GM23338 (cell line): ENCODE results near the gene TMC3. TPM values are rescaled to one million over a fixed set of nuclear protein-coding genes. Genes with fewer than 3 reads are reported as not detected.

Experiments used
- ATAC-seq: fragments of 200-7000 bp; cut with Tn5 transposase; 3 replicates; pipeline ENCODE4 v1.9.1; 2020
- DNase-seq: peaks from one replicate; pipeline ENCODE4 v3.0.0-alpha.2; 2015; ENCODE audit warnings: low spot score
- H2AFZ ChIP-seq: fragments of 200-600 bp; sonication (generic); 2 replicates; pipeline ENCODE4 v1.8.0; 2016; ENCODE audit warnings: antibody characterized with exemption, mild to moderate bottlenecking, moderate library complexity
- H3F3A ChIP-seq: fragments of 200-600 bp; sonication (generic); replicated peaks from 2 replicates; pipeline ENCODE4 v1.8.0; 2017; ENCODE audit warnings: antibody characterized with exemption, mixed run types, low read depth
- H3K27ac ChIP-seq: fragments of 200-600 bp; sonication (generic); 2 replicates; pipeline ENCODE4 v1.6.1; 2016; ENCODE audit warnings: low read depth
- H3K27me3 ChIP-seq: fragments of 200-600 bp; sonication (generic); 2 replicates; pipeline ENCODE4 v1.8.0; 2016; ENCODE audit warnings: mild to moderate bottlenecking, mixed run types, moderate library complexity; ENCODE audit not compliant: insufficient read depth
- H3K36me3 ChIP-seq: fragments of 200-600 bp; sonication (generic); 2 replicates; pipeline ENCODE4 v1.8.0; 2016; ENCODE audit warnings: mild to moderate bottlenecking; ENCODE audit not compliant: insufficient read depth
- H3K4me1 ChIP-seq: fragments of 200-600 bp; sonication (generic); 2 replicates; pipeline ENCODE4 v1.8.0; 2016; ENCODE audit warnings: mild to moderate bottlenecking, moderate library complexity; ENCODE audit not compliant: insufficient read depth
- H3K4me2 ChIP-seq: fragments of 200-600 bp; sonication (generic); 2 replicates; pipeline ENCODE4 v1.7.1; 2017; ENCODE audit warnings: mixed run types
- H3K4me3 ChIP-seq: fragments of 200-600 bp; sonication (generic); 2 replicates; pipeline ENCODE4 v1.6.1; 2016; ENCODE audit warnings: mixed run types
- H3K79me2 ChIP-seq: fragments of 200-600 bp; sonication (generic); replicated peaks from 2 replicates; pipeline ENCODE4 v1.8.0; 2017; ENCODE audit warnings: mild to moderate bottlenecking; ENCODE audit not compliant: insufficient read depth
- H3K9me2 ChIP-seq: fragments of 200-600 bp; sonication (generic); 2 replicates; pipeline ENCODE4 v1.8.0; 2017; ENCODE audit not compliant: insufficient read depth
- H4K20me1 ChIP-seq: fragments of 200-600 bp; sonication (generic); replicated peaks from 2 replicates; pipeline ENCODE4 v1.8.0; 2017; ENCODE audit warnings: mild to moderate bottlenecking; ENCODE audit not compliant: insufficient read depth
- H3K27ac Mint-ChIP-seq: 2 replicates; pipeline ENCODE4 v1.8.0; 2020; ENCODE audit warnings: inconsistent platforms, mild to moderate bottlenecking, moderate library complexity, mixed read lengths
- H3K27me3 Mint-ChIP-seq: 3 replicates; pipeline ENCODE4 v1.8.0; 2022; ENCODE audit warnings: low read depth, mild to moderate bottlenecking, moderate library complexity, mixed read lengths, inconsistent platforms; ENCODE audit not compliant: insufficient read depth, poor library complexity
- H3K36me3 Mint-ChIP-seq: 3 replicates; pipeline ENCODE4 v1.8.0; 2021; ENCODE audit warnings: low read depth, mild to moderate bottlenecking, inconsistent platforms, moderate library complexity, mixed read lengths
- H3K4me1 Mint-ChIP-seq: 3 replicates; pipeline ENCODE4 v1.8.0; 2020; ENCODE audit warnings: mild to moderate bottlenecking, inconsistent platforms, mixed read lengths
- H3K4me3 Mint-ChIP-seq: 3 replicates; pipeline ENCODE4 v1.8.0; 2021; ENCODE audit warnings: moderate library complexity, mild to moderate bottlenecking, inconsistent platforms, mixed read lengths
- H3K9me3 Mint-ChIP-seq: 3 replicates; pipeline ENCODE4 v1.8.0; 2020; ENCODE audit warnings: moderate library complexity, mild to moderate bottlenecking, inconsistent platforms, mixed read lengths
- EZH2 ChIP-seq: fragments of 200-600 bp; sonication (generic); IDR thresholded peaks from one replicate; pipeline ENCODE4 v1.8.0; 2017; ENCODE audit warnings: antibody characterized with exemption, mild to moderate bottlenecking, low read depth; ENCODE audit not compliant: unreplicated experiment
- EZH2phosphoT487 ChIP-seq: fragments of 200-600 bp; sonication (generic); IDR thresholded peaks from one replicate; pipeline ENCODE4 v1.8.1; 2018; ENCODE audit warnings: antibody characterized with exemption; ENCODE audit not compliant: unreplicated experiment
- JUNB ChIP-seq: IDR thresholded peaks from one replicate; pipeline ENCODE4 v1.6.1; 2016; ENCODE audit warnings: antibody characterized with exemption; ENCODE audit not compliant: unreplicated experiment
- NANOG ChIP-seq: IDR thresholded peaks from 2 replicates; pipeline ENCODE4 v1.6.1; 2016; ENCODE audit warnings: antibody characterized with exemption, borderline replicate concordance
- REST ChIP-seq: IDR thresholded peaks from one replicate; pipeline ENCODE4 v1.6.1; 2018; ENCODE audit warnings: antibody characterized with exemption; ENCODE audit not compliant: unreplicated experiment
- STAT1 ChIP-seq: IDR thresholded peaks from one replicate; pipeline ENCODE4 v1.6.1; 2016; ENCODE audit warnings: antibody characterized with exemption; ENCODE audit not compliant: unreplicated experiment
- ZNF114 ChIP-seq: fragments of 250-450 bp; sonication (Bioruptor Pico); IDR thresholded peaks from 2 replicates; pipeline ENCODE4 v1.5.0; 2020; ENCODE audit warnings: mild to moderate bottlenecking, moderate library complexity
- ZNF331 ChIP-seq: fragments of 250-450 bp; sonication (Bioruptor Pico); IDR thresholded peaks from 2 replicates; pipeline ENCODE4 v1.5.0; 2020; ENCODE audit warnings: low read depth, mild to moderate bottlenecking, moderate library complexity
- polyA plus RNA-seq: library from polyadenylated mRNA; unstranded; fragments of >200 nt; fragmentation: Nextera tagmentation; extraction: Ambion mirVana; gene quantifications from 2 replicates; pipeline ENCODE4 v1.2.1, GENCODE V29; 2016
- total RNA-seq: library from RNA; depleted of rRNA; stranded (reverse); fragments of >200 nt; shearing (Covaris generic); gene quantifications from 2 replicates; pipeline ENCODE4 v1.2.3, GENCODE V29; 2014
- TF ChIP-seq, protein P1 (sequence below): IDR thresholded peaks from 2 replicates; pipeline ENCODE4 v1.6.1; 2016; ENCODE audit warnings: antibody characterized with exemption

The TMC3 gene
- total and polyA plus RNA-seq, 2 experiments from 2014 or later: 0.10 TPM; not detected in 1

GRCh38 chr15:81311752-81312464 lies 62.1 kb downstream of the TMC3 start:
- TF ChIP-seq EZH2: no peak
- H3K4me2 ChIP-seq: no peak overlapping the region
- H3F3A ChIP-seq: no peaks in the 10 kb centered on the region
- no peaks in the 10 kb centered on the region for H3K4me1 ChIP-seq
- H3K9me3 Mint-ChIP-seq: no peaks in the 10 kb centered on the region
- no peak overlapping the region for H3K4me3 Mint-ChIP-seq
- no peaks in the 10 kb centered on the region for H3K36me3 ChIP-seq
- DNase-seq (no peak), ATAC-seq (no peak)
- H3K4me1 Mint-ChIP-seq: no peaks in the 10 kb centered on the region
- 0 out of 2 replicates have a peak overlapping the region, but pooled peaks have one; percentile 27 for H3K27ac Mint-ChIP-seq
- H3K27me3 ChIP-seq: no peaks in the 10 kb centered on the region
- H3K79me2 ChIP-seq: no peaks in the 10 kb centered on the region
- H4K20me1 ChIP-seq: no peaks in the 10 kb centered on the region; the same call in 1 of the 2 replicates
- H3K9me2 ChIP-seq: 0 out of 2 replicates have a peak, but pooled peaks cover 4% of the 10 kb centered on the region
- peaks cover 2% of the 10 kb centered on the region for H3K27me3 Mint-ChIP-seq
- peaks cover 20% of the 10 kb centered on the region for H3K36me3 Mint-ChIP-seq
- H3K27ac ChIP-seq: no peak overlapping the region
- no peak overlapping the region for H3K4me3 ChIP-seq
- no peak overlapping the region for H2AFZ ChIP-seq

- ATAC-seq: no peak
- H3K27ac ChIP-seq: no peak overlapping the region
- H3K36me3 Mint-ChIP-seq: peaks cover 13% of the 10 kb centered on the region
Measured at GRCh38 chr15:81310480-81310879, 63.5 kb downstream of the TMC3 start.

DNA sequence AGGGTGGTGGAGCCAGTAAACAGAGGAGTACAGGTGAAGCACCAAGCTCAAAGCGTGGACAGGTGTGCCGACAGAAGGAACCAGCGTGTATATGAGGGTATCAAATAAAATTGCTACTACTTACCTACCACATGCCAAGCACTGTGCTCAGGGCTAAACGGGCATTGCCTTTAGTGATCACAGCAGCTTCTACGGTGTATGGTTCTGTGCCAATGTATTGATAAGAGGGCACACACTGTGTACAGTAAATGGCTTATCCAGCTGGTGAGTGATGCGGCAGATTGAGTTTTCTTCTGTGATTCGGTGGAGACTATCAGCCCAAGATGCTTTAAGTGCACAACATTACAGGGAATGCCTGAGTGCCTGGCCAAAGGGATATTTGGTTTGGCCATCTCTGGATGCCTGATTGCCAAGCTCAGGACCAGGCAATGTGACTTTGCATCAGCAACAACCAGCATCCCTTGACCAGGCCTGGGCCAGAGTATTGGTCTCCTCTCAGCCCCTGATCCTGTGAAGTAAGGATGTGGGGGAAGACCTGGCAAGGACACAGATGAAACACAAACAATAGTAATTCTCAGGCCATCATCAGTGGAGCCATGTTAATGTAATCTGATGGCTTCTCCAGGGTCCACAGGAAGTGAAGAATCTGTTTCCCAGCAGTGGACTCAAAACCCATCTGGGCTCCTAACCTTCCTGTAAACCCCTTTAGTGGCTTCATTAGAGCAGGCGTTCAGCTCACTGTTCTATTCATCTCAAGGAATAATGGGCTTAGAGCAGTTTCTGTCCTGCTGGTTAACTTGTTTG lies 64.2 kb downstream of the TMC3 start:
- Histone ChIP-seq H3K79me2 (no peaks in the 10 kb centered on the region), H3K27me3 (no peaks in the 10 kb centered on the region), H3K4me3 (no peak overlapping the region), H3F3A (no peaks in the 10 kb centered on the region), H3K27ac (no peak overlapping the region), H3K9me2 (peaks cover 4% of the 10 kb centered on the region; the same call in 1 of the 2 replicates), H2AFZ (no peak overlapping the region), H3K36me3 (no peaks in the 10 kb centered on the region), H3K4me2 (no peak overlapping the region), H4K20me1 (no peaks in the 10 kb centered on the region; the same call in 1 of the 2 replicates), H3K4me1 (no peaks in the 10 kb centered on the region)
- Mint-ChIP-seq H3K27ac (no peak overlapping the region), H3K36me3 (peaks cover 13% of the 10 kb centered on the region), H3K4me1 (no peaks in the 10 kb centered on the region), H3K9me3 (no peaks in the 10 kb centered on the region), H3K27me3 (peaks cover 2% of the 10 kb centered on the region), H3K4me3 (no peak overlapping the region)
- no peak for ATAC-seq
- no peak for DNase-seq
- no peak for TF ChIP-seq ZNF331 (CRISPR knock-in tag)
- TF ChIP-seq EZH2: no peak
- TF ChIP-seq EZH2phosphoT487: no peak
- no peak for TF ChIP-seq REST

More at GRCh38 chr15:81310480-81310879, 63.5 kb downstream of the TMC3 start:
- no peak for DNase-seq
- Histone ChIP-seq H3K4me1 (no peaks in the 10 kb centered on the region), H3K9me2 (peaks cover 4% of the 10 kb centered on the region; the same call in 1 of the 2 replicates), H3K4me2 (no peak overlapping the region), H3K36me3 (no peaks in the 10 kb centered on the region), H4K20me1 (no peaks in the 10 kb centered on the region; the same call in 1 of the 2 replicates), H3K4me3 (no peak overlapping the region), H3K27me3 (no peaks in the 10 kb centered on the region), H3K79me2 (no peaks in the 10 kb centered on the region), H2AFZ (no peak overlapping the region), H3F3A (no peaks in the 10 kb centered on the region)
- H3K4me1 Mint-ChIP-seq: no peaks in the 10 kb centered on the region
- H3K27me3 Mint-ChIP-seq: peaks cover 2% of the 10 kb centered on the region
- H3K4me3 Mint-ChIP-seq: no peak overlapping the region
- TF ChIP-seq ZNF331 (CRISPR knock-in tag) (no peak), ZNF114 (CRISPR knock-in tag) (no peak), EZH2phosphoT487 (no peak), JUNB (no peak), STAT1 (no peak), EZH2 (no peak), NANOG (no peak)
- TF ChIP-seq, protein P1, sequence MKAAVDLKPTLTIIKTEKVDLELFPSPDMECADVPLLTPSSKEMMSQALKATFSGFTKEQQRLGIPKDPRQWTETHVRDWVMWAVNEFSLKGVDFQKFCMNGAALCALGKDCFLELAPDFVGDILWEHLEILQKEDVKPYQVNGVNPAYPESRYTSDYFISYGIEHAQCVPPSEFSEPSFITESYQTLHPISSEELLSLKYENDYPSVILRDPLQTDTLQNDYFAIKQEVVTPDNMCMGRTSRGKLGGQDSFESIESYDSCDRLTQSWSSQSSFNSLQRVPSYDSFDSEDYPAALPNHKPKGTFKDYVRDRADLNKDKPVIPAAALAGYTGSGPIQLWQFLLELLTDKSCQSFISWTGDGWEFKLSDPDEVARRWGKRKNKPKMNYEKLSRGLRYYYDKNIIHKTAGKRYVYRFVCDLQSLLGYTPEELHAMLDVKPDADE: no peak
- H3K27ac Mint-ChIP-seq: no peak overlapping the region
- no peaks in the 10 kb centered on the region for H3K9me3 Mint-ChIP-seq
